NCI-H1092 treated with DMSO at 0.1 percent for 48 hours (cell line): ENCODE data around the gene EIF4B.
"Not testable (repeated sequence)": the region's sequence is repeated elsewhere in the genome, so short reads cannot be mapped to it uniquely, and the experiment has no call there.

Experiments
- DNase-seq: peaks from one replicate; lab custom pipeline; 2025; lab: John Stamatoyannopoulos, UW

Gene EIF4B

DNA sequence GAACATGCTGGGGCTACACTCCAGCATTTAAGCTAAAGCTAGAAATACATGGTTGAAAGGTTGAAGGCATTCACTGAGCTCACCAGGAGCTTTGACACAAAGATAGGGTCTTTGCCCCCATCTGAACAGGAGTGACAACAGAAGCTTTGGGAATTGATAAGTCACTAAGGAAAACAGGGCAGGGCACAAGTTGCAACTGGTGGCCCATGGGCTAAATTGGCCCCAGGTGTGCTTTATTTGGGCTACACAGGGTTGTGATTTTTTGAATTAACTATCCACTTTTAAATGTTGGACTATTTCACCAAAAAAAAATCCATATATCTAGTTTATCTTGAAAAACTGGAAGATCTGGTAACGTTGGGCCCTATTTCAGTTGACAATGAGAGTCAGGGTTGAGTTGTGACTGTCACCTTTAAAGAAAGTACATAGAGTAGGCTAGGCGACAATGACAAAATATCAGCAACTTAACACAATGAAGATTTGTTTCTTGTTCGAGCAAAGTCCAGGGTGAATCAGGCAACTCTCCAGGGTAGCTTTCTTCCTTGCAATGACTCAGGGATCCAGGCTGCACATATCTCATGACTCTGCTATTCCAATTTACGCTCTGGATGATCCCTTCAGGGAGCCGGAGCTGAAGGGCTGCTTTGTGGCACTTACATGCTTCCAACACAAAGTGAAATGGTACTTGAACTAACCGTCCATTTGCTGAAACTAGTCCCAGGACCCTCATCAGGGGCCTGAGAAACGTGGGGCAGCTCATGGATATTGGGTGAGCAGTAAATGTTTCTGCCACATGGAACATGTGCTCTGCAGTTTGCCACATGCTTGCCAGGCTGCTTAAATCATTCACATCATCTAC is 13.3 kb upstream of the EIF4B start:
- DNase-seq: no peak

- DNase-seq: no peak
Observed at GRCh38 chr12:52993558-52993869, 12.7 kb upstream of the EIF4B start.

DNA sequence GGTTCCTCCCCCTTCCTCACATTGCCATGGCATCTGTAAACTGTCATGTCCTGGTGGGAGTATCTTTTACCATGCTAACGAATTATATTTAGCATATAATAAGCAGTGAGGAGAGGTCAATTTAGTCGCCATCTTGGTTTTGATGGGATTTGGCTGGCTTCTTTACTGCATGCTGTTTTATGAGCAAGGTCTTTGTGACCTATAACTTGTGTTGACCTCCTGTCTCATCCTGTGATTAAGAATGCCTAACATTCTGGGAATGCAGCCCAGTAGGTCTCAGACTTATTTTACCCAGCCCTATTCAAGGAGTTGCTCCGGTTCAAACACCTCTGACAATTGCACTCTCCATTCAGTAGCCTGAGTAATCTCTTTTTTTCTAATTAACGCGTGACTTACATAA is 2.1 kb upstream of the EIF4B start:
- DNase-seq: no peak

GRCh38 chr12:53004582-53004981 is 1.7 kb upstream of the EIF4B start:
- DNase-seq: no peak

DNA sequence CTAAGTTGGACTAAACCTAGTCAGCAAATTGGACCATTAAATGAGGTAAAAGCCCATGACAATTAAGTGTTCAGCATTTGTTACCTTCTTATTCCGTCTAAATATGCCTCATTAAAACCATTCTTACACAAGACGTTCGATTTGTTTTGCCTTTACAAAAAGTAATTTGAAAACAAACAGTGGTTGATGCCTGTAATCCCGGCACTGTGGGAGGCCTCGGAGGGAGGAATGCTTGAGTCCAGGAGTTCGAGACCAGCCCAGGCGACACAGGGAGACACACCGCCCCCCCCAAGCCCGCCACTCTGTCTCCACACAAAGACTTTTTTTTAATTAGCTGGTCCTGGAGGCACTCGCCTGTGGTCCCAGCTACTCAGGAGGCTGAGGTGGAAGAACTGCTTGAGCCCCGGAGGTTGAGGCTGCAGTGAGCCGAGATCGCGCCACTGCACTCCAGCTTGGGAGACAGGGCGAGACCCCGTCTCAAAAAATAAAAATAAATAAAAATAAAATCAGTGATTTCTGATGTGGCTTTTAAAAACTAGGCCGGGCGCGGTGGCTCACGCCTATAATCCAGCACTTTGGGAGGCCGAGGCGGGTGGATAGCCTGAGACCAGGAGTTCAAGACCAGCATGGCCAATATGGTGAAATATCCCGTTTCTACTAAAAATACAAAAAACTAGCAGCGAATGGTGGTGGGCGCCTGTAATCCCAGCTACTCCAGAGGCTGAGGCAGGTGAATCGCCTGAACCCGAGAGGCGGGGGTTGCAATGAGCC is 856 bp upstream of the EIF4B start:
- DNase-seq: peak; percentile 29

GRCh38 chr12:53006810-53007309 is 604 bp downstream of the EIF4B start:
- DNase-seq: peak; percentile 54

- no peak for DNase-seq
Observed at GRCh38 chr12:53007343-53007742, 1.1 kb downstream of the EIF4B start.

DNA sequence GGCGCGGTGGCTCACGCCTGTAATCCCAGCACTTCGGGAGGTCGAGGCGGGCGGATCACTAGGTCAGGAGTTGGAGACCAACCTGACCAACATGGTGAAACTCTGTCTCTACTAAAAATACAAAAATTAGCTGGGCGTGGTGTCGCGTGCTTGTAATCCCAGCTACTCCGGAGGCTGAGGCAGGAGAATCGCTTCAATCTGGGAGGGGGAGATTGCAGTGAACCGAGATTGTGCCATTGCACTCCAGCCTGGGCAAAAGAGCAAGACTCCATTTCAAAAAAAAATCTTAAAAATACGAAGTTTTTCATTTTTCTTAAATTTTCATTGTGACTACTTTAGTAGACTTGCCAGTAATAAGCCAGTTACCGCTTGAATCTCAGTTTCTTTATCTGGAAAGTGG is 2.5 kb downstream of the EIF4B start:
- DNase-seq: not testable (repeated sequence)

DNA sequence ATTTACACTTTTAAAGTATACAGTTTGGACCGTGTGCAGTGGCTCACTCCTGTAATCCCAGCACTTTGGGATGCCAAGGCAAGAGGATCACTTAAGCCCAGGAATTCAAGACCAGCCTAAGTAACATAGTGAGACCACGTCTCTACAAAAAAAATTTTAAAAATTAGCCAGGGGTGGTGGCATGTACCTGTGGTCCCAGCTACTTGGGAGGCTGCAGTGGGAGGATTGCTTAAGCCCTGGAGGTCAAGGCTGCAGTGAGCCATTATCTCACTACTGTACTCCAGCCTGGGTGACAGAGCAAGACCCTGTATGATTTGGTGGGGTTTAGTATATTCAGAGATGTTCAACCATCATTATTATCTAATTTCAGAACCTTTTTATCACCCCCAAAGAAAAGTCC is 4.7 kb downstream of the EIF4B start:
- DNase-seq: no peak

GRCh38 chr12:53011889-53012288 is 5.6 kb downstream of the EIF4B start:
- no peak for DNase-seq

GRCh38 chr12:53012928-53013327 is 6.7 kb downstream of the EIF4B start:
- no peak for DNase-seq

DNA sequence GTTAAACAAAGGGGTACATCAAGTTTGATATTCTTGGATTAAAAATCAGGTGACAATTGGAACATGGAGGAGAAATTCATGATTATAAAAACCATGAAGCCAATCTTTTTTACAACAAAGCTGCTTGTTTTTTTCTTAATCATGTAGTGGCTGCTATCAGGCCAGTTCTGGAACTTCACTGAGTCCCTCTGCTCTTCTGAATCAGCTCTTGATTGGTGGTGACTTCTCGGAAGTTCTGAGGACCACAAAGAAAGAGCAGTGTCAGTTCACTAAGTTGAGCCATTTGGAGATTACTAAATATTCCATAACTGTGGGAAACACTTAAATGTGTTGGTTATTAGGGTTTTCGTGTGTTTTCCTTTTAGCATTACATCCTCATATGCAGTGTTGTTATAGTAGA is 8.5 kb downstream of the EIF4B start:
- no peak for DNase-seq

DNA sequence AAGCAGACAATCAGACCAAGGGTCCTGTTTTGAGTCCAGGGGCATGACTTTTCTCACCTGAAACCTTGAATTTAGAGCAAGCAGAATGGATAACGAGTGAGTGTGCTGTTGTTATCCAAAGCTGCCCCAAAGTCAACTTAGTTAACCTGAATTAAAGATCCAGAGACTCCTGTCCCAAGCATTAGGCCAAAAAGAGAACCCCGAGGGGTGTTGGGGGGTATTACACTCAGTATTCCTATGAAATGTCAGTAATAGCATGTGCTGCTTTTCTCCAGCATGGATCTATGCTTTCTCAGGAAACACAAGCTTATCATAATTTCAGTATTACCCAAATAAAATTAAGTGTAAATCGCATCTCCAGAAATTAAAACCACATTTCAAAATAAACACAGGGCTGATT is 19.0 kb downstream of the EIF4B start:
- DNase-seq: no peak

- DNase-seq: not testable (repeated sequence)
Observed at GRCh38 chr12:53027014-53027413, 20.8 kb downstream of the EIF4B start.

DNA sequence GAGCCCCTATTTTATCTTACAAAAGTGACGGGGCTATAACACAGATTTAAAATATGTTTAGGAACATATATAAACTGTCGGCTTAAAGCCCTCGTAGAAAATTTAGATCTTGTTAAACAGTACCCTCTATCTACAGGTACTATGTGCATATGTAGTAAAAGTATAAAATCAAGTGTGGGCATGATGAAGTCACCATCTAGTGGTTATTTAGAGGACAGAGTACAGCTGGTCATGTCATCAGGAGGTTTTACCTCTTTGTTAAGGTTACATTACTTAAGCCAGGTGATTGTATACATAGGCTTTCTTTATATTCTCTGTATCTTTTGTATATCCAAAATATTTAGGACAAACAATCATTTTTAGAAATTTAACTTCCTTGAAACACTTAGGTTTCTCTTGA is 25.4 kb downstream of the EIF4B start:
- no peak for DNase-seq

- not testable (repeated sequence) for DNase-seq
Observed at GRCh38 chr12:53033832-53034231, 27.6 kb downstream of the EIF4B start.

- no peak for DNase-seq
Observed at GRCh38 chr12:53034459-53034858, 28.2 kb downstream of the EIF4B start.

DNA sequence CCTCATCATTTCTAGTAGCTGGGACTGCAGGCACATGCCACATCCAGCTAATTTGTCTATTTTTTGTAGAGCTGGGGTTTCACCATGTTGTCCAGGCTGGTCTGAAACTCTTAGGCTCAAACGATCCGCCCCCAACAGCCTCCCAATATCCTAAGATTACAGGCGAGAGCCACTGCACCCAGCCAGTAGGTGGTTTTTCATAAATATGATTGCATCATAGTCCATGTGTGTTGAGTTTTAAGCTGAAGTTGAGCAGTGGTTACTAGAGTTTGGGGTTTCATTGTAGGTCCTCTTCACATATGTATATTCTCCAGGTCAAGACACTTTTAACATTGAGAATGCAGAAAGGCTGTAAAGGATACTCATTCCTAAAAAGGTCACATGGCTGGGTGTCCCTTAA is 30.5 kb downstream of the EIF4B start:
- no peak for DNase-seq

- DNase-seq: no peak
Observed at GRCh38 chr12:53039851-53040250, 33.6 kb downstream of the EIF4B start.

DNA sequence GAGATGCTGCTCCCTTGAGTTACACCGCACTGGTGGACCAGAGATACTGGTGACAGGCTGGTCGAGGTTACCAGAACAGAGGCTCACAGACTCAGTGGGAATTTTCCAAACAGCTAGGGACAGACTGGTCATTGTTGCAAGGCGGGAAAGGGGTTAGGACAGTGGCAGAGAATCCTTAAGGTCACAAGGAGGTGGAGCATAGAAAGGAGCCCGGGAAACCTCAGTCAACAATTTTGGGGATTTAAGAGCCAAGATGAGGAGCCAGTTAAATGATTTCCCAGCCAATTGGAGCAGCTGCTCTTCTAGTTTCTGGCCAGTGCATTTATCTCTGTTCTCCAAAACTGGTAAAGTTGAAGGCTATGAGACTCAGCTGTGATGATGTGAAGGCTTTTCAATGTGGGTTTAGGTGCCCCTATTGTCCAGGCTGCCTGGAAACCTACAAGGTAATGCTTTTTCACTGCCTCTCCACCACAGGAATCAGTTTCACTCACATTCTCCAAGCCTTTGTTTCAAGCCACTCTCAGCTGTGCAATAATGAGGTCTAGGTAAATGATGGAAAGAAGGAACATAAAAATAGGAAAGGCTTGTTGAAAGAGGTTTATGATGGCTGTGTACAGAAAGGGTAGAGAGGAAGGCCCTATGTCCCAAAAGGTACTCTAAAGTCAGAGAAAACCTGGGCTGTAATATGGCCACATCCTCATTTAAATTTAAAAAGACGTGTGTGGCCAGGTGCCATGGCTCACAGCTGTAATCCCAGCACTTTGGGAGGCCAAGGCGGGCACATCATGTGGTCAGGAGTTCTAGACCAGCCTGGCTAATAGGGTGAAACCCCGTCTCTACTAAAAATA is 36.6 kb downstream of the EIF4B start:
- no peak for DNase-seq

GRCh38 chr12:53044052-53044581 is 37.9 kb downstream of the EIF4B start:
- no peak for DNase-seq
